ENCODE data around the gene DPEP1. TPM values are rescaled to one million over a fixed set of nuclear protein-coding genes. Genes with fewer than 3 reads are reported as not detected.

DPEP1 gene
- total RNA-seq, 1 donor from 2014 or later = 13.4 TPM

DNA sequence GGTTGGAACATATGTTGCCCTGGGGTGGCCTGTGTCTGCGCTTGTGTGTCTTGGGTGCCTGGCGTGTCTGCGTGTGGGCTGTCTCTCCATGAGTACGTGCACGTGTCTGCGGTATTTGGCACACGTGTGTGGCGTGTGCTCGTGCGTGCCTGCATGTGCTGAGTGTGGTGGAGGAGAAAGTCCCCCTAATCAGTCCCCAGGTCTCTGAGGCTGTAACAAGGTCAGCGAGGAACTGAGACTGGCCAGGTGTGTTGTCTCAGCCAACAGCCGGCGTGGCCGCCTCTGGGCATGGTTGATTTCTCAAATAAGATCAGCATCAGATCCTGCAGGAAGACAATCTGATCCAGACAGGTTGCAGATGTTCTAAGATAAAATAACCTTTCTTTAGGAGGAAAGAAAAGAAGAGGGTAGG is 41.4 kb upstream of the DPEP1 start:
- Mint-ChIP-seq H3K4me3 (peak overlapping the region; percentile 61), H3K27ac (no peak overlapping the region), H3K27me3 (peaks cover 25% of the 10 kb centered on the region), H3K4me1 (ENCODE audit: unreplicated experiment) (peaks cover 14% of the 10 kb centered on the region), H3K36me3 (no peaks in the 10 kb centered on the region), H3K9me3 (no peaks in the 10 kb centered on the region)
- DNase-seq (ENCODE audit: extremely low spot score, unreplicated experiment) = no peak
- TF ChIP-seq, protein P1, sequence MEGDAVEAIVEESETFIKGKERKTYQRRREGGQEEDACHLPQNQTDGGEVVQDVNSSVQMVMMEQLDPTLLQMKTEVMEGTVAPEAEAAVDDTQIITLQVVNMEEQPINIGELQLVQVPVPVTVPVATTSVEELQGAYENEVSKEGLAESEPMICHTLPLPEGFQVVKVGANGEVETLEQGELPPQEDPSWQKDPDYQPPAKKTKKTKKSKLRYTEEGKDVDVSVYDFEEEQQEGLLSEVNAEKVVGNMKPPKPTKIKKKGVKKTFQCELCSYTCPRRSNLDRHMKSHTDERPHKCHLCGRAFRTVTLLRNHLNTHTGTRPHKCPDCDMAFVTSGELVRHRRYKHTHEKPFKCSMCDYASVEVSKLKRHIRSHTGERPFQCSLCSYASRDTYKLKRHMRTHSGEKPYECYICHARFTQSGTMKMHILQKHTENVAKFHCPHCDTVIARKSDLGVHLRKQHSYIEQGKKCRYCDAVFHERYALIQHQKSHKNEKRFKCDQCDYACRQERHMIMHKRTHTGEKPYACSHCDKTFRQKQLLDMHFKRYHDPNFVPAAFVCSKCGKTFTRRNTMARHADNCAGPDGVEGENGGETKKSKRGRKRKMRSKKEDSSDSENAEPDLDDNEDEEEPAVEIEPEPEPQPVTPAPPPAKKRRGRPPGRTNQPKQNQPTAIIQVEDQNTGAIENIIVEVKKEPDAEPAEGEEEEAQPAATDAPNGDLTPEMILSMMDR (conservative IDR thresholded peaks at IDR 0.05) = no peak

DNA sequence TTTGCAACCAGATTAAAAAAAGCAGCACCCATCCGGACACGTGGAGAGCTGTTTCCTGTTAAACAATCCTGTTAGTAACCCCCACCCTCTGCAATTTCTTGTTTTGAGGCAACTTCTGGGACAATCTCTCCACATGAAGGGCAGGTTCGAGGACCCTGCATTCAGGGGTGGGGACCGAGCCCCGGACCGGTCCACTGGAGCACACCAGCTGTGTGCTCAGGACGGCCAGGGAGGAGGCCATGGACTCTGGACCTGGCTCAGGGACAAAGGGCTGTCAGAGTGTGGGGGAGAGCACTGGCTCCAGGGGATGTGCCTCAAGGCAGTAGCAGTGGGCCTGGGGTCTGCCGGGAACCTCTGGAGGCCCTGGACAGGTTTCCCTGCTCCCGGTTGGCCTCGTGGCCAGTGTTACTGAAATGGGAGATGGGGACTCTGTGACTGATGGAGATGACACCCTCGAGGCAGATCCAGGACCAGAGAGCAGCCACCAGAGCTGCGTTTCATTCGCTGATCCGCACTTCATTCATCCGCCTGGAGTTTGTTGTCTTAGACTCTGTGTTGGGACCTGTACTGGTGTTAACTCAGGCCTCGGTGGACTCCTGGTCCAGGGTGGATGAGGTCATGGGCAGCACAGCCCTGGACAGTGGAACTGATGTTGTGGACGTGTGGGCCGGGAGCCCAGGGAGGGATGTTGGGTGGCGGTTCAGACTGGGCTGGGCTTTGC is 40.8 kb upstream of the DPEP1 start:
- H3K27ac Mint-ChIP-seq = peak overlapping the region; percentile 53
- H3K9me3 Mint-ChIP-seq = no peaks in the 10 kb centered on the region
- no peaks in the 10 kb centered on the region for H3K36me3 Mint-ChIP-seq
- H3K27me3 Mint-ChIP-seq = peaks cover 30% of the 10 kb centered on the region
- DNase-seq (ENCODE audit: extremely low spot score, unreplicated experiment) = no peak
- H3K4me1 Mint-ChIP-seq (ENCODE audit: unreplicated experiment) = peaks cover 14% of the 10 kb centered on the region
- peak overlapping the region; percentile 61 for H3K4me3 Mint-ChIP-seq
- TF ChIP-seq, protein P1 (conservative IDR thresholded peaks at IDR 0.05) = no peak

DNA sequence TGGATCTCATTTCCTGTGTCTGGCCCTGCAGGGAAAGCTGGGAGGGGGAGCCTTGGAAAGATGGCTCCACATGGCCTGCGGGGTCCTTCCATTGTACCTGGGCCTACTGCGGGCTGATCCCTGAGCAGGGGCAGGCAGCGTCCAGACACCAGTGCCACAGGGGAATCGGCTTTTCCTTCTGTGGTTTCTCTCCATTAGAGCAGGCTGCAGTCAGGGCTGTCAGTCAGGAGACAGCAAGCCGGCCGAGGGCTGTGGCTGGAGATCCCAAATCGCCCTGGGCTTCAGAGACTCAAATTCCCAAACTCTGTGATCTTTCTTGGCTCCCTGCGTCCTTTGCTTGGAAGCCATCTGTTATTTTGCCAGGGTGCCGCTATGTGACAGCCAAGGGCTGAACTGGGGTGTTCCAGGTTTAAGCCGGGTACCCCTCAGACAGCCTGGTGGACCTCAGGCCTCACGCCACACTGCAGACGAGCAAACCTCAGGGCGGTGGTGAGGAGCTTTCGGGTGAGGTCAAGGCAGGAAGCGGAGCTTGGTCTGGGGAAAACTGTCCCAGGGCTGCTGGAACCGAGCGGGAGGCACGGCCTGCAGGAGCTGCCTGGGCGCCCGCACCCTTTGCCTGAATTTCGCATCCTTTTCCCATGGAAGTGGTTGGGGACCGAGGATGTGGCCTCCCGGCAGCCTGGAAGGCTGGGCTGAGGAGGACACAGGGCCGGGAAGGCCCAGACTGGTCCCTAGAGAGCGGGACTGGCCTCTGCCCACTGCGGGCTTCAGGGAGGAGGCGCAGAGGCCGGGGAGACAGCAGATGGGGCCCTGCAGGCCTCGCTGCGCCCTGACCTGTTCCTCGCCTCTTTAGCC is 39.4 kb upstream of the DPEP1 start:
- H3K36me3 Mint-ChIP-seq = no peaks in the 10 kb centered on the region
- no peaks in the 10 kb centered on the region for H3K9me3 Mint-ChIP-seq
- DNase-seq (ENCODE audit: extremely low spot score, unreplicated experiment) = no peak
- TF ChIP-seq, protein P1 (conservative IDR thresholded peaks at IDR 0.05) = no peak
- peaks cover 38% of the 10 kb centered on the region for H3K27me3 Mint-ChIP-seq
- H3K4me1 Mint-ChIP-seq (ENCODE audit: unreplicated experiment) = peaks cover 14% of the 10 kb centered on the region
- no peak overlapping the region for H3K27ac Mint-ChIP-seq
- H3K4me3 Mint-ChIP-seq = peak overlapping the region; percentile 65

DNA sequence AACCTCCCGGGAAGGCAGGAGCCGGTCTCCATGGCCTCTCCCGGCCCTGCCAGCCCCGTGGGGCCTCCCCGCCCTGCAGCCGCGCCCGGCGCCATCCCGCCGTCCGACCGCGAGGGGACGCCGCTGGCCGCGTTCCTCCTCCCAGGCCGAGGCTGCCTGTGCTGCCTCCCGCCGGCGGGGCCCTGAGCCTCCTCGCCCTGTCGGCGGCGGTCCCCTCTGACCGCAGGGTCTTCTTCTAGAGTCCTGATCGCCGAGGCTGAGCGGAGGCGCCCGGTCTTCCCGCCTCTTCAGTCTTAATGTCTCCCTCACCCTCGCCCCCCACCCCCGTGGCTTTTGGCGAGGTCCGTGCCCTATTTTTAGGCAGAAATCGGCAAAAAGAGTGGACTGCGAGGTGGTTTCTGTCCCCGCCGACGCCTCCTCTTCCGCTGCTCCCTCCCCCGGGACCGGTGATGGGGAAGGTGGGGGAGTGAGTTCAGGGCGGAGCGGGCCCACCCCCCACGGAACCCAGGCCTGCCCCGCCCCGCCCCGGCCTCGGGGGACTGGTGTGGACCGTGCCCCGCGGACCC is 38.7 kb upstream of the DPEP1 start:
- Mint-ChIP-seq H3K27ac (no peak overlapping the region), H3K36me3 (no peaks in the 10 kb centered on the region), H3K4me3 (no peak overlapping the region), H3K9me3 (no peaks in the 10 kb centered on the region), H3K27me3 (peaks cover 38% of the 10 kb centered on the region), H3K4me1 (ENCODE audit: unreplicated experiment) (peaks cover 14% of the 10 kb centered on the region)
- TF ChIP-seq, protein P1 (conservative IDR thresholded peaks at IDR 0.05) = peak; percentile 81
- DNase-seq (ENCODE audit: extremely low spot score, unreplicated experiment) = no peak

DNA sequence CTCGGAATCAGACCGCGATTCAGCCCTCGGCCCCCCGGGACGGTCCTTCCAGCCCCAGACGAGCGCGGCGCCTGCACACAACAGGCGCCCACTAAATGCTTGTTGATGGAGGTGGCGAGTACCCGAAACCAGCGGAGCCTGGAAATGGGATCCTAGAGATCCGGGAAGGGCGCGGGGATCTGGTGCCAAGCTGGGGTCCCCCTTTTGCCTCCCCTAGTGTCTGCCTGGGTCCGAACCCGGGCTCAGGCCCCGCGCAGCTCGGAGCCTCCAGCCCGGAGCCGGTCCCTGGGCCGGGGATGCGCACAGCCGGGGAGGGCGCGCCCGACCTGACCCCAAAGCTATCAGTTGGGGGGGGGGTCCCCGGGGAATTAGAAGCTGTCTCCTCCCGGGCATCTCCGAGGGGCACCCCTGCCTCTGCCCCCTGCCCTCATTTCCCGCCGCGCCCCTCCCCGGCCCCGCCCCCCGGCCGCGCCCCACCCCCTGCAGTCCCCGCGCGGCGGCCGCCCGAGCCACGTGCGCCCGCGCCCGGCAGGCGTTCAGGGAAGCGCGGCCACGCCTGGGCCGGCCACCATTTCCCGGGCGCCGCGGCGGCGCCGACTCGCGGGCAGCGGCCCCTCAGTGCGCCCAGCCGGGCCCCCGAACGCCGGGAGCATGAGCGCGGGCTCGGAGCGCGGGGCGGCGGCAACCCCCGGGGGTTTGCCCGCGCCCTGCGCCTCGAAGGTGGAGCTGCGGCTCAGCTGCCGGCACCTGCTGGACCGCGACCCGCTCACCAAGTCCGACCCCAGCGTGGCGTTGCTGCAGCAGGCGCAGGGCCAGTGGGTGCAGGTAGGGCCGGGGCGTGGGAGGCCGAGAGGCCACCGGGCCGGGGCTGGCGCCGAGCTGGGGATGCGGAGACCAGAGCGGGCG is 37.9 kb upstream of the DPEP1 start, which contains the start of gene CPNE7:
Gene CPNE7 (plus strand): TSS at position 512 of the 906 bp plus-strand sequence. CDS start 140 bp downstream, at position 652.
- TF ChIP-seq, protein P1 (conservative IDR thresholded peaks at IDR 0.05) = no peak
- no peaks in the 10 kb centered on the region for H3K9me3 Mint-ChIP-seq
- no peak for DNase-seq (ENCODE audit: extremely low spot score, unreplicated experiment)
- H3K4me1 Mint-ChIP-seq (ENCODE audit: unreplicated experiment) = peaks cover 14% of the 10 kb centered on the region
- H3K4me3 Mint-ChIP-seq = no peak within 1 kb of the TSS
- no peaks in the 10 kb centered on the region for H3K36me3 Mint-ChIP-seq
- no peak within 1 kb of the TSS for H3K27ac Mint-ChIP-seq
- H3K27me3 Mint-ChIP-seq = peaks cover 38% of the 10 kb centered on the region
